ENCODE measurements around the gene ZNF148.

GRCh38 chr3:125262161-125262560, 113.0 kb downstream of the ZNF148 start:
- TF ChIP-seq POLR2AphosphoS5 (IDR thresholded peaks at IDR 0.05; ENCODE audit: low read depth, low read length) = no peak
- TF ChIP-seq REST (IDR thresholded peaks at IDR 0.05; ENCODE audit: insufficient read depth in 1 of 2, low read depth in 2 of 2, low read length in 2 of 2) = no peak
- no peak for TF ChIP-seq FOXP2 (optimal IDR thresholded peaks at IDR 0.05; ENCODE audit: borderline replicate concordance, extremely low read depth, extremely low read length, insufficient read depth)
- no peak for TF ChIP-seq TAF1 (IDR thresholded peaks at IDR 0.05; ENCODE audit: borderline replicate concordance, insufficient read depth, low read length)
